ENCODE data around the gene RBM46.
"Not testable (repeated sequence)": the region's sequence is repeated elsewhere in the genome, so short reads cannot be mapped to it uniquely, and the experiment has no call there.

RBM46 gene

DNA sequence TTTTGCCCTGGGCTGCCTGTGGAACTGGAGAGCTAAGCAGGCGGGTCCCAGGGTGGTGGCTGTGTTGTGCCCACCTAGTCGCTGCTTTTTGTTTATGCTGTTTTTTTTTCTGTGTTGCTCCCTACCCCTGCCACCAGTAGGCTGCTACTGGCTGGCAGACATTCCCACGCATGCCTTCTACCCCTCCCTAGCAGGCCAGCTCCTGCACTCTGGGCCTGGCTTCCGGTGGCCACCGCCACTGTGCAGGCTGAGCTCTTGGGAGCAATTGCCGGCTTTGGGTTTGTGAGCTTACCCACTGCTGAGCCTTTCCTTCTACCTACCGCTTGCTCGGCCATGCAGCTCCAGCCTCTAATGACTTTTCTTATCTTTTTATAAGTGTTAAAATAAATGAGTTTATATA is 57.6 kb downstream of the RBM46 start:
- no peak for DNase-seq

GRCh38 chr4:154854362-154854761 is 73.3 kb downstream of the RBM46 start:
- DNase-seq: peak; percentile 34

DNA sequence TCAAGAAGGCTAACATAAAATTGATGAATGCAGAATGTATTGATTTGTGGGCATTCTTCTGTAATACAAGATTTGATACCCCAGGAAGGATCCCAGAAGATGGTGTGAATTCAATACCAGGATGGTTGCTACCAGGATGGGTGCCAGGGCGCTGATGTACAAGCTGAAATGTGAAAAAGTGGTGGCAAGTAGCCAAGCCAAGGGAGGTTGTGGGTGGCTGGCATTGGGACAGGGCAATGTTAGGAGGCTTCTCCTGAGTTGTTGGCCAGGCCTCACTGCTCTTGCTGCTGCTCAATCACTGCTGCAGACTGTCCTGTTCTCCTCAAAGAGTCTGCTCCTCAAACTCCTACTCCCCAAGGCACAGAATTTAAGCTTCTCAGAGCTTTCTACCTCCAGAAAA is 77.1 kb downstream of the RBM46 start:
- no peak for DNase-seq

- DNase-seq: no peak
These were observed 87.5 kb downstream of the RBM46 start for GRCh38 chr4:154868414-154869194.

GRCh38 chr4:154869301-154869700 is 88.2 kb downstream of the RBM46 start:
- no peak for DNase-seq

DNA sequence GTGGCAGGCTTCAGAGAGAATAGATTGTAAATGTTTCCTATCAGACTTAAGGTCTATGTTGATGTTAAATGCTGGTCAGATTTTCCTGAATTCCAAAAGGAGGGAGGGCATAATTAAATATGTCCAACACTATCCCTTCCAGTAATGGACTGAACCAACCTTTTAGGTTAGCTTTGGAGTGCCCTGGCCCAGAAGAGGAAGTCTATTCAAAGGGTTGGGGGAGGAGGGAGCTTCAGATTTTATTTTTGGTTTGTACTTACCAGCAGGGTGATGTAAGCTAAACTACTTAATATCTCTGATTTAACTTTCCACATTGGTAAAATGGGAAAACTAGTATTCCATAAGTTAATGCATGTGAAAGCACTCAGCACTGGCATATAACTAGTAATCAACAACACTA is 91.1 kb downstream of the RBM46 start:
- DNase-seq: no peak

GRCh38 chr4:154874049-154874448 is 93.0 kb downstream of the RBM46 start:
- DNase-seq: not testable (repeated sequence)

DNA sequence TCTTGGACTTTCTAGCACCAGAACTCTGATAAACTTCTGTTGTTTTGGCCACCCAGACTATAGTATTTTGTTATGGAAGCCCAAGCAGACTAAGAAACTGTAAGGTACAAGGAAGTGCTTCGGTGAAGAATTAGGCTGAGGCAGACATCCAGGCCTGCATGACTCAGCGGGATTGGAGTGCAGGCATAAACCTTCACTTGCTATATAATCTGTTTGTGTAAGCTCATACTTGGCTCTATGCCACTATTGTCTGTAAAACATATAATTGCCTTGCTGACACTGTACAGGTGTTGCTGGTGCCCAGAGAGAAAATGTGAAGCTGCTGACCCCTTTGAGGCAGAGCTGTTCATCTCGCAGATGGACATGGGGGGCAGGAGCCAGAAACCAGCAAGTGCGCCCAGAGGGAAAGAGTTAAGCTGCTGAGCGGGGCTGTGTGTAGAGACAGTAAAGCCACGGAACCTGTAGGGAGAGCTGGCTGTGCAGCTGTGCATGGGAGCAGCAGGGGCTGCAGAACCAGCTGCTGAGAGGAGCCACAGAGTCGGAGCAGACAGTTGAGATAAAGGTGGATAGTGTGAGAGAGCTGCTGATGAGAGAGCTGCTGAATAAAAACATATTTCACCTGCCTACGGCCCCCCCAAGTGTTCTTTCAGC is 96.2 kb downstream of the RBM46 start:
- peak; percentile 61 for DNase-seq

Data from hematopoietic multipotent progenitor cell treated with erythropoietin and hydrocortisone succinate and interleukin-3 and kit ligand, for 6 days (in vitro differentiated cells).